ENCODE data around the gene THYN1. TPM values are rescaled to one million over a fixed set of nuclear protein-coding genes. Genes with fewer than 3 reads are reported as not detected.

Gene THYN1
- total RNA-seq, 1 experiment from 2014 or later = 56.6 TPM

GRCh38 chr11:134207538-134208239 is 45.5 kb downstream of the THYN1 start:
- Histone ChIP-seq H3K9me2 (replicated peaks; ENCODE audit: low read length) (no peaks in the 10 kb centered on the region), H3K79me2 (ENCODE audit: low read length) (peaks cover 21% of the 10 kb centered on the region), H3K9me3 (ENCODE audit: low read length) (no peaks in the 10 kb centered on the region), H3F3A (ENCODE audit: low read length, unreplicated experiment) (no peaks in the 10 kb centered on the region), H3K4me1 (ENCODE audit: insufficient read depth, low read length) (no peaks in the 10 kb centered on the region), H4K20me1 (ENCODE audit: low read length) (no peaks in the 10 kb centered on the region), H3K4me2 (ENCODE audit: low read length) (no peak overlapping the region), H3K27me3 (ENCODE audit: low read length) (no peaks in the 10 kb centered on the region), H3K4me3 (ENCODE audit: low read length) (no peak overlapping the region), H3K27ac (ENCODE audit: low read length) (no peak overlapping the region), H2AFZ (ENCODE audit: low read length) (no peak overlapping the region), H3K36me3 (ENCODE audit: low read depth, low read length) (peaks cover 74% of the 10 kb centered on the region), H3K9ac (ENCODE audit: low read length) (no peak overlapping the region)
- ChIA-PET POLR2A (ENCODE audit: unreplicated experiment) (no interaction called here), CTCF (no interaction called here)
- intact Hi-C loops (cut with micrococcal nuclease) = loop anchor here (2.0 kb wide), 1 partner anchor 37 kb away; no protein-coding TSS in a partner anchor
- TF ChIP-seq CTCF (conservative IDR thresholded peaks at IDR 0.05; ENCODE audit: low read depth, low read length) (peak; percentile 75), EZH2 (IDR thresholded peaks at IDR 0.05; ENCODE audit: low read length, unreplicated experiment) (no peak), EZH2phosphoT487 (IDR thresholded peaks at IDR 0.05; ENCODE audit: borderline replicate concordance, low read length) (no peak)
- peak; percentile 35 for ATAC-seq
- no TSS peak for BruUV-seq (replicated peaks)
- DNase-seq = peak; percentile 46

GRCh38 chr11:134206185-134206584 is 47.0 kb downstream of the THYN1 start:
- H3K27me3 ChIP-seq (ENCODE audit: low read length) = no peaks in the 10 kb centered on the region
- no peaks in the 10 kb centered on the region for H3K9me2 ChIP-seq (replicated peaks; ENCODE audit: low read length)
- H3K4me1 ChIP-seq (ENCODE audit: insufficient read depth, low read length) = no peaks in the 10 kb centered on the region
- ChIA-PET CTCF (no interaction called here), POLR2A (ENCODE audit: unreplicated experiment) (no interaction called here)
- H3K9me3 ChIP-seq (ENCODE audit: low read length) = no peaks in the 10 kb centered on the region
- H3K4me3 ChIP-seq (ENCODE audit: low read length) = no peak overlapping the region
- no peaks in the 10 kb centered on the region for H4K20me1 ChIP-seq (ENCODE audit: low read length)
- no peak overlapping the region for H2AFZ ChIP-seq (ENCODE audit: low read length)
- no peaks in the 10 kb centered on the region for H3F3A ChIP-seq (ENCODE audit: low read length, unreplicated experiment)
- ATAC-seq = no peak
- no peak overlapping the region for H3K27ac ChIP-seq (ENCODE audit: low read length)
- intact Hi-C loops (cut with micrococcal nuclease) = no loop called here
- no TSS peak for BruUV-seq (replicated peaks)
- no peak for DNase-seq
- H3K36me3 ChIP-seq (ENCODE audit: low read depth, low read length) = peaks cover 83% of the 10 kb centered on the region
- H3K9ac ChIP-seq (ENCODE audit: low read length) = no peak overlapping the region
- H3K4me2 ChIP-seq (ENCODE audit: low read length) = no peak overlapping the region
- H3K79me2 ChIP-seq (ENCODE audit: low read length) = peaks cover 6% of the 10 kb centered on the region
- no peak for TF ChIP-seq EZH2phosphoT487 (IDR thresholded peaks at IDR 0.05; ENCODE audit: borderline replicate concordance, low read length)
- TF ChIP-seq EZH2 (IDR thresholded peaks at IDR 0.05; ENCODE audit: low read length, unreplicated experiment) = no peak
- no peak for TF ChIP-seq CTCF (conservative IDR thresholded peaks at IDR 0.05; ENCODE audit: low read depth, low read length)

- no peaks in the 10 kb centered on the region for H3K9me3 ChIP-seq (ENCODE audit: low read length)
- H3K27me3 ChIP-seq (ENCODE audit: low read length) = no peaks in the 10 kb centered on the region
- intact Hi-C loops (cut with micrococcal nuclease) = no loop called here
- ATAC-seq = no peak
- H4K20me1 ChIP-seq (ENCODE audit: low read length) = no peaks in the 10 kb centered on the region
- peaks cover 2% of the 10 kb centered on the region for H3K79me2 ChIP-seq (ENCODE audit: low read length)
- H3K36me3 ChIP-seq (ENCODE audit: low read depth, low read length) = peaks cover 83% of the 10 kb centered on the region
- no TSS peak for BruUV-seq (replicated peaks)
- no peaks in the 10 kb centered on the region for H3K9me2 ChIP-seq (replicated peaks; ENCODE audit: low read length)
- H2AFZ ChIP-seq (ENCODE audit: low read length) = no peak overlapping the region
- no peak overlapping the region for H3K4me3 ChIP-seq (ENCODE audit: low read length)
- CTCF ChIA-PET = no interaction called here
- H3K4me1 ChIP-seq (ENCODE audit: insufficient read depth, low read length) = no peaks in the 10 kb centered on the region
- POLR2A ChIA-PET (ENCODE audit: unreplicated experiment) = no interaction called here
- H3F3A ChIP-seq (ENCODE audit: low read length, unreplicated experiment) = no peaks in the 10 kb centered on the region
- no peak overlapping the region for H3K4me2 ChIP-seq (ENCODE audit: low read length)
- TF ChIP-seq EZH2phosphoT487 (IDR thresholded peaks at IDR 0.05; ENCODE audit: borderline replicate concordance, low read length) (no peak), CTCF (conservative IDR thresholded peaks at IDR 0.05; ENCODE audit: low read depth, low read length) (no peak), EZH2 (IDR thresholded peaks at IDR 0.05; ENCODE audit: low read length, unreplicated experiment) (no peak)
- H3K9ac ChIP-seq (ENCODE audit: low read length) = no peak overlapping the region
- no peak for DNase-seq
- H3K27ac ChIP-seq (ENCODE audit: low read length) = no peak overlapping the region
Observed at GRCh38 chr11:134205729-134206128, 47.4 kb downstream of the THYN1 start.

Measured in PC-3 (cell line).